Iris pigment epithelial cell (primary cell): Measurements from ENCODE around the gene TCTA.
A peak's percentile ranks its signal among the peaks of the same experiment; 100 is the strongest.

Experiments used
- DNase-seq: peaks from one replicate; pipeline ENCODE4 v3.0.0-alpha.2; 2011; ENCODE audit warnings: low read depth

Gene TCTA

DNA sequence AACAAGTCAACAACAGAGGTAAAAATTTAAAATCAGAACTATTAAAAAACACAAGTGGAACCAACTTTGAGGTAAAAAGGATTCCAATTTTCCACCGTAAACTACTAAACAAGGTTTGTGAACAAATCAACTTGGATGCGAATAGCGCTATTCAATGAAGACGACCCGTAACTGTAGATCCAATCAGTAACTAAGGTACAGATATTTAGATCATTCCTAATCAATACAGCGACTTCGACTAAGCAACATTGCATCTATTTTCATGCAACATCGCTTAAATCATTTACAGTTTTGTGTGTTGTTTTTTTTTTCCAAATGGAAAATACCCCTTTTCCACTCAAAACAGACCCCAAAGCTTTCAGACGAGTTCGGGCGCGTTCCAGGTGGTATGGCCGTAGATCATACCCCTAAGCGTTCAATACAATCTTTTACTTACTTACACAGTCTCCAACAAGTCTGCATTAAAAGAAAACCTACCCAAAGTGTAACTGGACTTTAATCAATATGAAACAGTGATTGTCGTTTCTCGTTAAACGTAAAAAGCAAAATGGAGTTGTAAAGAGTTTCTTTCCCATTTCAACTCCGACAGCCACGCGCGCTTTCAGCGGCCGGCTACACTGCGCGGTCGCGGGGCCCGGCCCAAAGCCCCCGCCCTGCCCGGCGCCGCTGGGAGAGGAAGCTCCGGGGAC lies 1.2 kb upstream of the TCTA start:
- DNase-seq, result no peak

DNA sequence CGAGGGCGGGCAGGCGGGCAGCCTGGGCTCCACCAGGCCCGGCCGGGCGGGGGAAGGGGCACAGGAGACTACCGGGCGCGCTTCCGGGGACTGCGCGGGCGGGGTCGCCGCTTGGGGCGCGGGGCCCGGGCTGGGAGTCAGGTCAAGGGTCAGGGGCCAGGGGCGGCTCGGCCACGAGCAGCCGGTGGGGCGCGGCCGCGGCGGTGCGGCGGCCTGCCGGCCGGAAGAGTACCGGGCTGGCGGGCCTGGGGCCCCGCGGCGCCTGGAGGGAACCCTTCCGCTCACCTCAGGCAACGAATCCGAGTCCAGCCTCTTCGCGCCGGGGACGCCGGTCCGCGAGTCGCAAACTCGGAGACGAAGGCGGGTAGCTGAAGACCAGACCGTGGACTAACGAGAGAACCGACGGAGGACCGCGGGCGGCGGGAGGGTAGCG lies 672 bp upstream of the TCTA start:
- no peak for DNase-seq

- DNase-seq, result no peak
These were observed 562 bp downstream of the TCTA start for GRCh38 chr3:49412632-49413337.

GRCh38 chr3:49413338-49413734 lies 1.1 kb downstream of the TCTA start:
- no peak for DNase-seq

GRCh38 chr3:49414753-49415152 lies 2.5 kb downstream of the TCTA start:
- no peak for DNase-seq

DNA sequence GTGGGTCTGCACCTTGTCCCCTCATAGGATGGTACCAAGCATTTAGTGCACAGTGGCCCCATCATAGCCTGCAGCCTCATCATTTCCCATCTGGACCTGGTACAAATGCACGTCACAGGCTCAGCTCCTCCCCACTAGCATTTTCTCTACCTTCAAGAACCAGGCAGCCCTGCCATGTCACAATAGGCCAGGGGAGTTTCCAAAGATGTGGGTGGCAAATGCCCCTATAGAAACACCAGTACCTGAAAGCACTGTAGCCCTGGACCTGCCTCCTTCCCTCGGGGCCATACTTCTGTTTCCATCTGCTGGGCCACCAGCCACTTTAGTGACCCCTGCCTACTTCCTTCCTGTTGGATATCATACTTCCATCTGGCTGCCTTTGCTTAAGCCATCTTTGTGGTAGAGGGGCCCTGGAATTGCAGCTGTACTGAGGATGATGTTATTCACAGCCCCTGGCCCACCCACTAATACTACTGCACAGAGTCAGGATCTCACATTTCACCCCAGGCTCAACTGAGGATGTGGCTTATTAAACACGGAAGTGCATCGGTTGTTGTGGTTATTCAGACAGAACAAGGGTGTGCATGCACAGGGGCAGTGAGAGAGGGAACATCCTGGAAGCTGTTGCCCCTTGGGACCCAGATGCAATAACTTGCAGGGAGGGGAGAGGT lies 3.8 kb downstream of the TCTA start:
- peak; percentile 35 for DNase-seq

GRCh38 chr3:49416867-49417266 lies 4.6 kb downstream of the TCTA start:
- no peak for DNase-seq

DNA sequence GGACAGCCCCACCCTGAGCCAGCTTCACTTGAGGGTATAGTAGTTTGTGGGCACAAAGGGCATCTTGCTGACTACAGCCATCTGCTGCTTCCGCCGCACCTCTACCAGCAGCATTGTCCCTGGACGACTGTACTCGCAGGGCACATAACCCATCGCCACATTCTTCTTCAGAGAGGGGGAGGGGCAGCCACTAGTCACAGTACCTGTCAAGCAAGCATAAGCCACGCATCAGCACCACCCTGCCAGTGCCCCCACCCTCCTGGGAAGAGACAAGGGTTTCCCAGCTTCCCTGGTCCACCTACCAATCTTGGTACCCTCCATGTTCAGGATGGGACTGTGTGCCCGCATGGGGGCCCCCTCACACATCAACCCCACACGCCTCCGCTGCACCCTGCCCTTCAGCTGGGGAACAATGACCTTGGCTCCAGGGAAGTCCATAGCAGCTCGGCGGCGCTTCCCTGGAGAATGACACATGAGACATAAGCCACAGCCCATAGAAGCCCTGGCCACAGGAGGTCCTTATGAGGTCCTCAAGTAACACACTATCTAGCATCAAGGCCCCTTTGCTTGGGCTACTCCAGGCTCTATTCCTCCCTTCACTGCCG lies 5.4 kb downstream of the TCTA start:
- no peak for DNase-seq

DNA sequence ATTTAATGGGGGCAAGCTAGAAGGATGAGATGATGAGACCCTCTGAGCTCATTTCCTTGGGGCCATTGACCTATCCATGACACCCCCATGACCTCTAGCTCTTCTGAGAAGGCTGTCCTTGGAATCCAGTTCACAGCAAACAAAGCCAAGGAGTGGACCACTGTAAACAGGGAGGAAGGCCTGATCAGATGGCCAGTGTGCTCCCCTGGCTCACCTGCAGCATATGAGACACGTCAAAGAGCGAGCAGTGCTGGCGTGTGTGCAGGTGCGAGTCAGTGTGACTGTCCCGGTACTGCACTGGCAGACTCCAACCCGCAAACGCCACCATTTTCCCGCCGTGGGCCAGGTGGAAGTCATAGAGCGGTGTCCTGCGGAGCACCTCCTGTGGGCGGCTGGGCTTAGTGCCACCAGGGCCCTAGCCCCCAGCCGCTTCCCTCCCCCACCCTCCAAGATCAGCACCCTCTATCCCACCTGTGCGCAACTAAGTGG lies 9.7 kb downstream of the TCTA start:
- DNase-seq, result no peak

DNA sequence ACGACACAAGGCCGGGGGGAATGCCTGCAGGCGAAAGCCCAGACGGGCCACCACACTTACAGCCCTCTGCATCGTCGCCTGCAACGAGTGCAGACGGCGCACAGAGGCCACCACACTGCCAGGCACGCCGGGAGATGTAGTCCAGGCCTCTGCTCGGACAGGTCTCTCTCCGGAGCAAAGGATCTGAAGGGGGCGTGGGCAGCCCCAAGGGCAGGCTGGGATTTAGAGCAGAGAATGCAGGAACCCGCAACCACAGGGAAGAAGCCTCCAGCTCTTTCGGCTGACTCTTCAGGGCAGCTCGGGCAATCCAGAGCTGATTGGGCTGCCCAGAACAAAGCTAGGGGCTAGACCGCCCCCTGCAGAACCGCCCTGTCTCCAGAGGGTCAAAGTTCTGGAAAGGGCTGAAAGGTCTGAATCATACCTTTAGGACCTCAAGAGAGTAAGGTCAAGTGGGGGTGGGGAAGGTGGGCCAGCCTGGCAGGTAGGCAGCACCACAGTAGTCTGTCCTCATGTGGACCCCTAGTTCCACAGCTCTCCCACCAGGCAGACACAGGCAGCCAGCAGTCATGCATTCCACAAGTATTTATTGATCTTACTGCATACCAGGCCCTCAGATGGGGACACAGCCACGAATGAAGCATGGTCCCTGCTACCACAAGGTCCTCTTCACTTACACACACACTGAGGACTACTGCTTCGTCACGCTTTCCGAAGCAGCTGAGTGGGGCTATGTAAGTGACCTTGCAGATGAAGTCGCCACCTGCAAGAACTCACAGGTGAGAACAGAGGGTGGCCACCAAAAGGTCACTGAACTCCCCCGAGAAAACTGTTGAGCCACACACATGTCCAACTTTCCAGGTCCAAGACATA lies 10.4 kb downstream of the TCTA start, which contains the start of gene AMT:
AMT (minus strand) TSS at position 95 of the 870 bp plus-strand sequence; CDS start at position 72, 23 bp downstream.
- peak; percentile 45 for DNase-seq

GRCh38 chr3:49424816-49425215 lies 12.6 kb downstream of the TCTA start:
- DNase-seq, result no peak

DNA sequence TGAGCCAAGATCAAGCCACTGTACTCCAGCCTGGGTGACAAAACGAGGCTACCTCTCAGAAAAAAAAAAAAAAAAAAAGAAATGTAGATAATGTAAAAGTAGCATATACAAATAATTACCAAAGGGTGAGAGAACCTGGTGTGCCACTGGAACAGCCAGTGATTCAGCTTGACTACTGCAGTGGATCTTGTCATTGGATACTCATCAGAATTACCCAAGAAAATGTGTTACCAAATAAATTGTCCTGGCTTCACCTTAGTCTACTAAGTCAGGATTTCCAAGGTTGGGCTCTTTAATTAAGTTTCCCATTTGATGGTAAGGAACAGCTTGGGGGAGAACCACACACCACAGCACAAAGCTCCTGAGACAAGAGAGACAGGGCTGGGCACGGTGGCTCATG lies 15.4 kb downstream of the TCTA start:
- no peak for DNase-seq

- DNase-seq, result no peak
These were observed 16.5 kb downstream of the TCTA start for GRCh38 chr3:49428752-49429080.

DNA sequence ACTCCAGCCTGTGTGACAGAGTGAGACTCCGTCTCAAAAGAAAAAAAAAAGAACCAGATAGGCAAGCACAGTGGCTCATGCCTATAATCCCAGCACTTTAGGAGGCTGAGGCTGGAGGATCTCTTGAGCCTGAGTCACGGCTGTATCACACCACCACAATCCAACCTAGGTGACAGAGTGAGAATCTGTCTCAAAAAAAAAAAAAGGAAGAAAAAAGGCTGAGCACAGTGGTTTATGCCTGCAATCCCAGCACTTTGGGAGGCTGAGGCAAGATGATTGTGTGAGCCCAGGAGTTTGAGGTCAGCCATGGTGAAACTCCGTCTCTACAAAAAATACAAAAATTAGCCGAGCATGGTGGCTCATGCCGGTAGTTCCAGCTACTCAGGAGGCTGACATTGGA lies 22.5 kb downstream of the TCTA start:
- no peak for DNase-seq

- DNase-seq, result no peak
These were observed 33.2 kb downstream of the TCTA start for GRCh38 chr3:49445391-49445790.

GRCh38 chr3:49453621-49454020 lies 41.4 kb downstream of the TCTA start:
- no peak for DNase-seq

DNA sequence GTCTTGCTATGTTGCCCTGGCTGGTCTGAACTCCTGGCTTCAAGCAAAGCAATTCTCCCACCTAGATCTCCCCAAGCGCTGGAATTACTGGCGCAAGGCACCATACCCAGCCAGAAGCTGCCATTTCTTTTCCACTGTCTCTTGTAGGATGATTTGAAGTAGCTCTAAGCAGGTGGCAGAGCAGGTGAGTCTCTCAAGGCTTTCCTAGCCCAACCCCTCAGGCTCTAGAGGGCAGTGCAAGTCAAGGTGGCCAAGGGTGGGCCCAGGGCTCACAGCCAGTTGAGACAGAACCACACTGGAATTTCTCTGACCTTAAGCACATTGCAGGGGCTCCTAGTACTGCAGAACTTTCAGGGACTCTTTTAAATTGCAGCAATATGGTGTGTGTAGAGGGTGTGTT lies 42.2 kb downstream of the TCTA start:
- DNase-seq, result no peak

- DNase-seq, result no peak
These were observed 42.9 kb downstream of the TCTA start for GRCh38 chr3:49454898-49455681.

- DNase-seq, result peak; percentile 19
These were observed 44.2 kb downstream of the TCTA start for GRCh38 chr3:49456466-49456865.

- no peak for DNase-seq
These were observed 48.1 kb downstream of the TCTA start for GRCh38 chr3:49460188-49460890.
